Gastroesophageal sphincter (tissue), 4 donors: ENCODE results near the gene GABRD. TPM values are rescaled to one million over a fixed set of nuclear protein-coding genes. Genes with fewer than 3 reads are reported as not detected.

Source experiments
- ATAC-seq: fragments of 150-250 bp; one replicate; pipeline ENCODE4 v1.9.1; 2016; ENCODE audit warnings: mild to moderate bottlenecking, moderate library complexity
- H3K27ac ChIP-seq, 4 donors: fragments of 200-600 bp; sonication (generic) in 3 of 4; 1 replicate in 3 of 4; 2 replicates in 1 of 4; pipeline ENCODE4 v1.5.1; 2016 to 2019
- H3K27me3 ChIP-seq: fragments of 200-600 bp; sonication (generic); one replicate; pipeline ENCODE4 v1.5.1; 2019
- H3K36me3 ChIP-seq, 2 donors: fragments of 200-600 bp; sonication (generic); one replicate each; pipeline ENCODE4 v1.5.1; 2019; ENCODE audit warnings: control low read depth in 1 of 2
- H3K4me1 ChIP-seq, 3 donors: fragments of 200-600 bp; sonication (generic); 1 replicate in 2 of 3; 2 replicates in 1 of 3; pipeline ENCODE4 v1.5.1; 2016 to 2019; ENCODE audit warnings: control low read depth in 2 of 3
- H3K4me3 ChIP-seq, 2 donors: fragments of 200-600 bp; sonication (generic); one replicate each; pipeline ENCODE4 v1.5.1; 2019; ENCODE audit warnings: mild to moderate bottlenecking in 1 of 2, moderate library complexity in 1 of 2
- H3K9me3 ChIP-seq, 3 donors: fragments of 200-600 bp; sonication (generic); one replicate each; pipeline ENCODE4 v1.5.1; 2017 to 2019; ENCODE audit warnings: control low read depth in 2 of 3
- EP300 ChIP-seq: sonication (generic); formaldehyde crosslinking; IDR thresholded peaks from one replicate; pipeline ENCODE4 v1.6.1; 2017; ENCODE audit warnings: antibody characterized with exemption, mild to moderate bottlenecking
- POLR2A ChIP-seq, 2 donors: fragments of 450-650 bp; IDR thresholded peaks; one replicate each; pipeline ENCODE4 v1.6.1; 2017; ENCODE audit warnings: antibody characterized with exemption in 2 of 2, mild to moderate bottlenecking in 2 of 2, moderate library complexity in 1 of 2
- POLR2AphosphoS5 ChIP-seq: sonication (generic); formaldehyde crosslinking; IDR thresholded peaks from one replicate; pipeline ENCODE4 v1.6.1; 2017; ENCODE audit warnings: antibody characterized with exemption
- WGBS, 2 donors: methylation state at CpG; one replicate each; pipeline ENCODE4 v1.1.5; 2018; ENCODE audit warnings: low coverage in 1 of 2; 5-methylcytosine and 5-hydroxymethylcytosine counted together
- total RNA-seq, 4 donors: library from RNA; depleted of rRNA; stranded (reverse); fragments of >200 nt; gene quantifications; one replicate each; pipeline ENCODE4 v1.1.0, GENCODE V29; 2016
- TF ChIP-seq, protein P1 (sequence below), 4 experiments: fragments of 200-600 bp in 2 of 4; fragments of 450-650 bp in 2 of 4; sonication (generic) in 1 of 4; IDR thresholded peaks; one replicate each; pipeline ENCODE4 v1.5.1; 2017 to 2019; ENCODE audit warnings: antibody characterized with exemption in 4 of 4, mild to moderate bottlenecking in 2 of 4, moderate library complexity in 2 of 4

GABRD gene
- total RNA-seq, 4 donors from 2014 or later = 0.73 TPM; not detected in 3

DNA sequence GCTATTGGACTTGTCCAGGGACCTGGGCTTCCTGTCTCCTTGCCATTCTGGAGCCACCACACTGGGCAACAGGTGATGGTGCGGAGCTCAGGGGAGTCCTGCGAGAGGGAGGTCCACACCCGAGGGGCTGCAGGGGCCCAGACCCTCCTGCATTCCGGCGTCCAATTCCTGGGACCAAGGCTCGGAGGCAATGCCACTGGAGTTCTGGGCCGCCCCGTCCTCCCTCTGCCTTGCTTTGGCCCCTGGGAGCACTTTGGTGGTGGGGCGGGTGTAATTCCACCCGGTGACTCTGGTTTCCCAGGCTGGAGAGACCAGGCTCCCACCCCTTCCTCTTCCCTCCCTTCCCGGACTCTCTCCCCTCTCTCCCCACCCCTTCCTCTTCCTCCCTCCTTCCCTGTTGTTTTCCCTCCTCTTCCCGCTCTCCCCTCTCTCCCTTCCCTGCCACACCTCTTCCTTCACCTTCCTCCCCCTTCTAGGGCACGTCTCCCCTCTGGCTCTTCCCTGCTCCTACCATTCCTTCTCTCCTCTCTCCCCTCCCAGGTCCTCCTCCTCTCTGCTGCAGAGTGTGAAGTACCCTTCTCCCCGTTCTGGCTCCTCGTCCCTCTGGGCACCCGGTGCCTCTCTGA, 33.0 kb downstream of the GABRD start:
- Histone ChIP-seq H3K9me3 (no peaks in the 10 kb centered on the region), H3K27ac (no peak overlapping the region), H3K4me3 (no peak overlapping the region), H3K4me1 (peaks cover 0 to 19% (median 4%) of the 10 kb centered on the region in 3 donors), H3K27me3 (peaks cover 63% of the 10 kb centered on the region), H3K36me3 (no peaks in the 10 kb centered on the region)
- no peak for ATAC-seq
- 62% methylated on average over 11 of the region's 16 CpGs; no CpG with 5 or more reads in 1 of the 2 donors for WGBS, 2 donors
- TF ChIP-seq, protein P1, sequence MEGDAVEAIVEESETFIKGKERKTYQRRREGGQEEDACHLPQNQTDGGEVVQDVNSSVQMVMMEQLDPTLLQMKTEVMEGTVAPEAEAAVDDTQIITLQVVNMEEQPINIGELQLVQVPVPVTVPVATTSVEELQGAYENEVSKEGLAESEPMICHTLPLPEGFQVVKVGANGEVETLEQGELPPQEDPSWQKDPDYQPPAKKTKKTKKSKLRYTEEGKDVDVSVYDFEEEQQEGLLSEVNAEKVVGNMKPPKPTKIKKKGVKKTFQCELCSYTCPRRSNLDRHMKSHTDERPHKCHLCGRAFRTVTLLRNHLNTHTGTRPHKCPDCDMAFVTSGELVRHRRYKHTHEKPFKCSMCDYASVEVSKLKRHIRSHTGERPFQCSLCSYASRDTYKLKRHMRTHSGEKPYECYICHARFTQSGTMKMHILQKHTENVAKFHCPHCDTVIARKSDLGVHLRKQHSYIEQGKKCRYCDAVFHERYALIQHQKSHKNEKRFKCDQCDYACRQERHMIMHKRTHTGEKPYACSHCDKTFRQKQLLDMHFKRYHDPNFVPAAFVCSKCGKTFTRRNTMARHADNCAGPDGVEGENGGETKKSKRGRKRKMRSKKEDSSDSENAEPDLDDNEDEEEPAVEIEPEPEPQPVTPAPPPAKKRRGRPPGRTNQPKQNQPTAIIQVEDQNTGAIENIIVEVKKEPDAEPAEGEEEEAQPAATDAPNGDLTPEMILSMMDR (IDR thresholded peaks at IDR 0.05) = no peak
- TF ChIP-seq EP300 (no peak), POLR2A (IDR thresholded peaks at IDR 0.05) (no peak)

DNA sequence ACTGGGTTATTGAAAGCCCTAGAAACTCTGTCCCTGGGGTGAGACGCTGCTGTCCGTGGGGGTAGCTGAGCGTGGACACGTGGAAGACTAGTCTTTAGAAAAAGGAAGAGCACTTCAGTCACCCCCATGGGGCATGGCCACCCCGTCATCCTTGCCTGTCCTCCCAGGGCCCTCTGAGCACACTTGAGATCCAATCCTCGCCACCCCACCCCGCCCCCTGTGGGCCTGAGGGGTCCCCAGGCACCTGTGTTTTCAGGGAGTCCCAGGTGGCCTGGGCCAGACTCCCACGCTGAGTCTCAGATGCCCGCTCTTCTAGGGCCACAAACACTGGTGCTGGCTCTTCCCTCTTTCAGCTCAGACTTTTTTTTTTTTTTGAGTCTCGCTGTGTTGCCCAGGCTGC, 33.6 kb downstream of the GABRD start:
- TF ChIP-seq, protein P1 (IDR thresholded peaks at IDR 0.05) = no peak
- TF ChIP-seq POLR2A (IDR thresholded peaks at IDR 0.05) (no peak), POLR2AphosphoS5 (no peak), EP300 (no peak)
- no peak for ATAC-seq
- Histone ChIP-seq H3K4me3 (no peak overlapping the region), H3K27ac (no peak overlapping the region), H3K36me3 (no peaks in the 10 kb centered on the region), H3K27me3 (peaks cover 57% of the 10 kb centered on the region), H3K9me3 (no peaks in the 10 kb centered on the region), H3K4me1 (peaks cover 0 to 19% (median 4%) of the 10 kb centered on the region in 3 donors)
- no CpG with 5 or more reads among the region's 10 CpGs for WGBS, 2 donors

DNA sequence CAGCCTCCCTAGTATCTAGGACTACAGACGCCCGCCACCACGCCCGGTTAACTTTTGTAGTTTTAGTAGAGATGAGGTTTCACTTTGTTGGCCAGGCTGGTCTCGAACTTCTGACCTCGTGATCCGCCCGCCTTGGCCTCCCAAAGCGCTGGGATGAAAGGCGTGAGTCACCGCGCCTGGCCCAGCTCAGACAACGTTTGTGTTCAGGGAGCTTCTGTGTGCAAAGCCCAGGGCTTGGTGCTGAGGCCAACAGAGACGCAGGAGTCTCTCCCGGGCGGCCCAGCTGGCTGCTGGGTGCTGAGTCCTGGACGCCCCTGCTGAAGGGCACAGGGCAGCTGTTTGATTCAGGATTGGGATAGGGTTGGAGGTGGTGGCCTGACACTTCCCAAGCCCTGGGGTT, 34.1 kb downstream of the GABRD start:
- Histone ChIP-seq H3K27ac (no peak overlapping the region), H3K27me3 (peaks cover 53% of the 10 kb centered on the region), H3K9me3 (no peaks in the 10 kb centered on the region), H3K4me3 (no peak overlapping the region), H3K4me1 (peaks cover 0 to 19% (median 4%) of the 10 kb centered on the region in 3 donors), H3K36me3 (no peaks in the 10 kb centered on the region)
- no peak for TF ChIP-seq POLR2A (IDR thresholded peaks at IDR 0.05)
- no peak for TF ChIP-seq EP300
- no CpG with 5 or more reads among the region's 17 CpGs for WGBS, 2 donors
- no peak for ATAC-seq

DNA sequence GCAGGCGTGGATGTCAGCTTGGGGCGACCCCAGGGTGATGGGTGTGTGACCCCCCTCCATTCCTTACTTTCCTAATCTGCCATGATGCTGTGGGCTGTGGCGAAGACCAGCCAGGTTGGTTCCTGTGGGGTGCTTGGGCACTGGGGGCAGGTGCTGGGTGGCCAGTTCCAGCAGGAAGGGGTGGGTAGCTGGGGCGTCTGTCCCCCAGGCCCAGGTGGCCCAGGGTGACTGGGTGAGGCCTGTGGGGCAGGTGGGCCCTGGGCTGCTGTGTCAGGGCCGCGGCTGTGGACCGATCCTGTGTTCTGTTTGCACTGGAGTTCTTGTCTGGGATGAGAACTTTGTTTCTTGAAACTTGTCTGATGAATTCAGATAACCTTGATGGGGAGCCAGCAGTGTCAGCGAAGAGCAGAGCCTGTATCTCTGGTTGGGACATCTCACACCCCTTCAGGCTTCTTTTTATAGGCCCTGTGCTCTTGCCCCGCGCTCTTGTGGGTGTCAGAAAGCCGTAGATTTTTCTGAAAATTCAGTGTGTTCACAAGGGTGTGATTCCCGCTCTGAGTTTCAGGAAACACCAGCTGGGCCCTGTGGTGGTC, 34.7 kb downstream of the GABRD start:
- H3K4me3 ChIP-seq = no peak overlapping the region
- ATAC-seq = no peak
- no peaks in the 10 kb centered on the region for H3K9me3 ChIP-seq
- 80% methylated on average over 1 of the region's 12 CpGs; no CpG with 5 or more reads in 1 of the 2 donors for WGBS, 2 donors
- peaks cover 46% of the 10 kb centered on the region for H3K27me3 ChIP-seq
- H3K36me3 ChIP-seq = no peaks in the 10 kb centered on the region
- H3K27ac ChIP-seq = no peak overlapping the region
- TF ChIP-seq POLR2AphosphoS5 = no peak
- TF ChIP-seq POLR2A (IDR thresholded peaks at IDR 0.05) = no peak
- TF ChIP-seq, protein P1 (IDR thresholded peaks at IDR 0.05) = no peak
- no peak for TF ChIP-seq EP300
- peaks cover 0 to 19% (median 4%) of the 10 kb centered on the region in 3 donors for H3K4me1 ChIP-seq

DNA sequence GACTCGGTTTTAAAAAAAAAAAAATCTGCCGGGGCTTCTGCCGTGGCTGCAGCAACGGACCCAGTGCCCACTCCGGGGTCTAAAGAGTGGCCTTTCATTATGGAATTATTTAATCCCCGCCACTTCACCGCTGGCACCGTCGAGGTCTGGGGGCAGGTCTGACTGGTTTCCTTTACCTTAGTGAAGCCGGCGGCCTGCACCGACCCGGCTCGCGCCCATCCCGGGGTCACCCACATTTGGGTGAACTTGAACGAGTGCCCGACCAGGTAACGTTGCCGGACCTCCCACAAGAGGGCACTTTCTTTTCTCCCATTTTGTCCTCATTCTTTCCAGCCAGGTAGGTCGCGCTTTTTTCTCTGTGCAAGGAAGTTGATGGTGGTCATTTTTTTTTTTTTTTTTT, 35.4 kb downstream of the GABRD start:
- no peaks in the 10 kb centered on the region for H3K9me3 ChIP-seq
- H3K27ac ChIP-seq = no peak overlapping the region
- peaks cover 39% of the 10 kb centered on the region for H3K27me3 ChIP-seq
- no peaks in the 10 kb centered on the region for H3K36me3 ChIP-seq
- TF ChIP-seq EP300 (no peak), POLR2AphosphoS5 (no peak), POLR2A (IDR thresholded peaks at IDR 0.05) (no peak)
- TF ChIP-seq, protein P1 (IDR thresholded peaks at IDR 0.05) = no peak
- H3K4me3 ChIP-seq = no peak overlapping the region
- peaks cover 0 to 17% (median 4%) of the 10 kb centered on the region in 3 donors for H3K4me1 ChIP-seq
- ATAC-seq = no peak
- WGBS, 2 donors = 30 to 84% methylated on average over 2 to 21 of the region's 22 CpGs
